Activated CD4-positive, alpha-beta T cell treated with anti-CD3 and anti-CD28 coated beads for 36 hours (primary cell): ENCODE results near the gene CHD6. TPM values are rescaled to one million over a fixed set of nuclear protein-coding genes. Genes with fewer than 3 reads are reported as not detected.

Source experiments
- ATAC-seq: fragments of 200-7000 bp; cut with Tn5 transposase; one replicate; pipeline ENCODE4 v1.10.0; 2021; ENCODE audit warnings: mild to moderate bottlenecking, moderate library complexity
- CTCF ChIA-PET: fragments of 350-600 bp; sonication (Branson Sonifier 250); formaldehyde crosslinking; loops from one replicate; lab custom pipeline; 2021; ENCODE audit warnings: antibody characterized with exemption; lab: Charles Lee
- POLR2A ChIA-PET: fragments of 350-600 bp; sonication (Branson Sonifier 250); formaldehyde crosslinking; loops from one replicate; lab custom pipeline; 2021; ENCODE audit warnings: antibody characterized with exemption, inconsistent platforms; lab: Charles Lee
- DNase-seq: peaks from one replicate; pipeline ENCODE4 v3.0.0-alpha.2; 2020
- H3K27ac Mint-ChIP-seq: one replicate; pipeline ENCODE4 v1.8.0; 2021; ENCODE audit warnings: mixed read lengths
- H3K27me3 Mint-ChIP-seq: one replicate; pipeline ENCODE4 v1.8.0; 2021; ENCODE audit warnings: mixed read lengths
- H3K36me3 Mint-ChIP-seq: one replicate; pipeline ENCODE4 v1.8.0; 2021; ENCODE audit warnings: low read depth, mixed read lengths
- H3K4me1 Mint-ChIP-seq: one replicate; pipeline ENCODE4 v1.8.0; 2021; ENCODE audit warnings: mixed read lengths
- H3K4me3 Mint-ChIP-seq: one replicate; pipeline ENCODE4 v1.8.0; 2021; ENCODE audit warnings: mild to moderate bottlenecking, moderate library complexity, mixed read lengths
- H3K9me3 Mint-ChIP-seq: one replicate; pipeline ENCODE4 v1.8.0; 2021; ENCODE audit warnings: low read depth, mixed read lengths
- intact Hi-C, 2 experiments: fragments of 100-400 bp; cut with DNase I in 1 of 2; cut with micrococcal nuclease in 1 of 2; formaldehyde crosslinking; loops; one replicate each; pipeline versions ENCODE4 v1.14.2 to v1.15.1; 2022 to 2024; cut with DNase I, micrococcal nuclease
- total RNA-seq, 2 experiments: library from RNA; stranded (reverse); gene quantifications; one replicate each; pipeline ENCODE4 v1.2.3, GENCODE V29; 2021

Gene CHD6
- total RNA-seq, 2 experiments from 2014 or later, result 30.2 to 34.0 TPM

DNA sequence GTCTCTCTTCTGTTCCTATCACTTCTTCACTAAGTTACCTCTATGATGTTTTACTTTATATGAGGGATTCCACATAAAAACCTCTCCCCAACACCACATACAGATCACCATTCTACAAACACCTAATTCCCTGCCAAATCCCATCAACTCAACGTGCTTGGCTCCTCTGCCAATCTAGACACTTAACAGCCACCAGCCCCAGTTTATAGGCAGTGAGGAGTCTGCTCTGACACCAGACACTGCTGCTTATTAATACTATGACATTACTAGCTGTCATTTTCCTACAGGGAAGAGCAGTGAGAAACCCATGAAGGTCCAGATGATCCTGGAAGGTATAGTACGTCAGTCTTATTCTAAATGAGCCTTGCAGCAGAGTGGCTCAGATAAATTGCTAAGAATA lies 104.3 kb downstream of the CHD6 start:
- H3K27me3 Mint-ChIP-seq, result no peaks in the 10 kb centered on the region
- DNase-seq, result no peak
- H3K36me3 Mint-ChIP-seq, result peaks cover 24% of the 10 kb centered on the region
- intact Hi-C loops, result no loop called here
- CTCF ChIA-PET, result interaction anchor here (0.7 kb wide), 1 partner anchor 12 kb away, joined by 3 read pairs; no protein-coding TSS in a partner anchor
- peaks cover 21% of the 10 kb centered on the region for H3K4me1 Mint-ChIP-seq
- no peak overlapping the region for H3K27ac Mint-ChIP-seq
- POLR2A ChIA-PET, result no interaction called here
- no peak for ATAC-seq
- H3K4me3 Mint-ChIP-seq, result no peak overlapping the region
- H3K9me3 Mint-ChIP-seq, result no peaks in the 10 kb centered on the region

DNA sequence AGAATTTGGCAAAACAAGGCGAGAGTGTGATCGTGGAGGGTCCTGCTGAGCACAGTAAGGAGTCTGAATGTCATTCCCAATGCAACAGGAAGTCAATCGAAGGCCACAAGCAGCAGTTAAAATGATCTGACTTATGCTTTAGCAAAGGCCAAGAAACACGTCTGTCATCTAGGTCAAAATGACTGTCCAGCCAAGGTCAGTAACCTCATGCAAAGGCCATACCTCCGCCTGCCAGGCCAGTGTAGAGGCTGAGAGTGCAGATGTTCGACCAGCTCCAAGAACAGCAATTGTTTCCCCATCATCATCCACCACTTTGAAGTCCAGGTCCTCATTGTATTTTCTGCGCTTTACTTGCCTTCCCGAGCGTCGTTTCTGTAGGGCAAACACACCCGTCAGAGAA lies 105.6 kb downstream of the CHD6 start:
- H3K9me3 Mint-ChIP-seq, result no peaks in the 10 kb centered on the region
- intact Hi-C loops, result no loop called here
- no peak overlapping the region for H3K27ac Mint-ChIP-seq
- DNase-seq (no peak), ATAC-seq (no peak)
- no peak overlapping the region for H3K4me3 Mint-ChIP-seq
- no peaks in the 10 kb centered on the region for H3K27me3 Mint-ChIP-seq
- H3K4me1 Mint-ChIP-seq, result peaks cover 31% of the 10 kb centered on the region
- ChIA-PET POLR2A (interaction anchor here (0.5 kb wide), 1 partner anchor 99 kb away, joined by 4 read pairs; no protein-coding TSS in a partner anchor), CTCF (no interaction called here)
- peaks cover 28% of the 10 kb centered on the region for H3K36me3 Mint-ChIP-seq

DNA sequence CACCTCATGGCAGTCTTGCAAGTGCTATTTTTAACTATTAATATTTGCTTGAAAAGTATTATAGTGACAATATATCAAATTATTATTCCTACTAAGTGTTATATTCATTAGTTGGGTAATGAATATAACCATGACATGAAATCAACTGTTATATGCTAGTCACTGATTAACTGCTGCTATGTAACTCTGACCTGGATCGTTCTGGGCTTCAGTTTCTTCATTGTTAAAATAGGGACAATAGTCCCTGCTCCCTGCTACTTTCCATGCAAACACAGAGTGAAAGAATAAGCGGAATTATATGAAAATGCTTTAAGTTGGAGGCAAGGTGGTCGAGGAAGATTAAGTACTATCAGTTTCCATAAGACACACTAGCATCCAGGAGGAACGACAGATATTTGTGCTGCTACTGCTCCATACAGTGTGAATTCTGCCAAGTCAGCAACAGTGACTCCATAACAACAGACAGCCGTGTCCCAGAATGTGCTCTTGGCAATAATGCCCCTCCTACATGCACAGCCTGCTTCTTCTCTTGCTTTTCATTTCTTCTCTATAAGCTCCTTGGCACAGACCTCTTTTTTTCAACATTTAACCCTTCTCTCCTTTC lies 107.2 kb downstream of the CHD6 start:
- no peak for DNase-seq
- intact Hi-C loops, result no loop called here
- Mint-ChIP-seq H3K27ac (no peak overlapping the region), H3K4me1 (peaks cover 25% of the 10 kb centered on the region), H3K27me3 (no peaks in the 10 kb centered on the region), H3K4me3 (no peak overlapping the region), H3K9me3 (peaks cover 1% of the 10 kb centered on the region), H3K36me3 (peaks cover 33% of the 10 kb centered on the region)
- no peak for ATAC-seq
- ChIA-PET CTCF (no interaction called here), POLR2A (no interaction called here)

DNA sequence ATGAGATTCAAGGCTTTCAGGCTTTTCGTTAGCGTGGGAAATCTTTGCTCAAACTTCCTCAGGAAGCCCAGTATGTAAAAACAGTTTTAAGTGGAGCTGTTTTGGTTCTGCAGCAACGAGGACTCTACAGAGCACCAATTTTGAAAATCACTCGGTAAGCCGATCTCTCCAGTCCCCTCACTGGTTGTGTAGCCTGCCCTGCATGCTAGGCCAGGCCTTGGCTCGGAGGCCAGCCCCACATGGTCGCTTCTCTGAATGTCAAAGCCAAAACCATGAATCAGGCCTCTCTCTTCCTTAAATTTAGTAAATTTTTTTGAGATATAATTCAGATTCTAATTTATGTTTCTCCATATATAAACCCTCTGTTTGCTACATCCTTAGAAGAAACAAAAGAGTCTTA lies 108.0 kb downstream of the CHD6 start:
- ChIA-PET CTCF (no interaction called here), POLR2A (no interaction called here)
- Mint-ChIP-seq H3K4me3 (no peak overlapping the region), H3K27me3 (no peaks in the 10 kb centered on the region), H3K36me3 (peaks cover 39% of the 10 kb centered on the region), H3K27ac (no peak overlapping the region), H3K4me1 (peaks cover 31% of the 10 kb centered on the region), H3K9me3 (peaks cover 6% of the 10 kb centered on the region)
- DNase-seq, result no peak
- ATAC-seq, result no peak
- intact Hi-C loops, result no loop called here

DNA sequence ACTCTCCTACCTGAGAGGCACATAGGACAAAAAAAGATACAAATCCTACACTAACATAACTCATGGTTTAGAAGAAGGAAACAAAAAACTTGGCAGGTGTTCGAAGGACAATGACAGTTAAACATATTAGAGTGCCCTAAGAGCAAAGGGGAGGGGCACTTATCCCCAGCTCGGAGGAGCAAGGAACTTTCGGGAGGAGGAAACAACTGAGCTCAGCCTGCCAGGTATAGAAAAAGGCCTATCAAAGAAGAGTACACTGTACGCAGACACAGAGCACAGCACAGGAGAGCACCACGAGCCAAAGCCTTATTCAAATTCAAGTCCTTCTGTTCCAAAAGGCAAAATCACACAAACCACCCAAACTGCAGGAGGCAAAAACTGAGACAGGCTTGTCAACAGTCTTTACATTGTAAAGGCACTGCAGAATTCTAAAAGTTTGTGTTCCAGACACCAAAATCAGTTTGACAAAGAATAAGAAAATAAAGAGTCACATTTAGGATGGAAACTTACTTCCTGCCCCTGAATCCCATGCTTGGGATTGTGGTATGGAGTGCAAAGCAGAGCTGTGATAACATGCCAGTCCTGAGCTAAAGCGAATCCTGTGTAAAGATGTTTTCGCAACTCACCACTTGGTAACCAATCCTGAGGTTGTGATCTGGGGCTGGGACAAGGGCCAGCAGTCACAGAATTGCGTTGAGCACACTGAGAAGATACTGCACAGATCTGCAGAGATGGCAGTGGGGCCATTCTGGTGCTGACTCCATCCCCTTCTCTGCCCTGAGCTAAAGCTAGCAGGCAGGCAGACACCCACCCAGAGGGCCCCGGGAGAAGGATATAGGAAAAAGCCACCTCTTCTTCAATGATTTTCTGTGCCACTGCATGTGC lies 108.6 kb downstream of the CHD6 start:
- H3K4me1 Mint-ChIP-seq, result peaks cover 36% of the 10 kb centered on the region
- CTCF ChIA-PET, result no interaction called here
- H3K9me3 Mint-ChIP-seq, result peaks cover 6% of the 10 kb centered on the region
- no peak overlapping the region for H3K27ac Mint-ChIP-seq
- no peaks in the 10 kb centered on the region for H3K27me3 Mint-ChIP-seq
- intact Hi-C loops, result no loop called here
- ATAC-seq (no peak), DNase-seq (no peak)
- H3K4me3 Mint-ChIP-seq, result no peak overlapping the region
- POLR2A ChIA-PET, result no interaction called here
- H3K36me3 Mint-ChIP-seq, result peaks cover 41% of the 10 kb centered on the region

DNA sequence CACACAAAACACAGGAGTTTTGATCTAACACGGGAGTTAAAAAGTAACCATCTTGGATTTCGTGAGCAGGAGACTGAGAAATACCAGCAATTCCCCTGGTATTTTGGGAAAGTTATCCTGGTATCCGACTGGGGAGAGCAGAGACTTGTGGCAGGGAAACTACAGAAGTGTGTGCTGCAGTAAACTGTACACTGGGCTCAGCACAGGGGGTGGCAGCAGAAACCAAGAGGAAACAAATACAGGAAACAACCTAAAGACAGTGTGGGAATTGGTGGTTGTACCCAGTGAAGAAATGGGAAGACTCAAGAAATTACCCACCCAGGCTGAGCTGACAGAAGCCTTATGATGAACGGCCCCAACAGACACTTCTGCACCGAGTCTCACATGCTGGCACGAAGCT lies 109.8 kb downstream of the CHD6 start:
- Mint-ChIP-seq H3K4me1 (peaks cover 36% of the 10 kb centered on the region), H3K4me3 (no peak overlapping the region), H3K27ac (no peak overlapping the region), H3K27me3 (no peaks in the 10 kb centered on the region), H3K36me3 (peaks cover 45% of the 10 kb centered on the region), H3K9me3 (peaks cover 6% of the 10 kb centered on the region)
- POLR2A ChIA-PET, result no interaction called here
- no peak for DNase-seq
- no peak for ATAC-seq
- CTCF ChIA-PET, result no interaction called here
- intact Hi-C loops, result no loop called here

DNA sequence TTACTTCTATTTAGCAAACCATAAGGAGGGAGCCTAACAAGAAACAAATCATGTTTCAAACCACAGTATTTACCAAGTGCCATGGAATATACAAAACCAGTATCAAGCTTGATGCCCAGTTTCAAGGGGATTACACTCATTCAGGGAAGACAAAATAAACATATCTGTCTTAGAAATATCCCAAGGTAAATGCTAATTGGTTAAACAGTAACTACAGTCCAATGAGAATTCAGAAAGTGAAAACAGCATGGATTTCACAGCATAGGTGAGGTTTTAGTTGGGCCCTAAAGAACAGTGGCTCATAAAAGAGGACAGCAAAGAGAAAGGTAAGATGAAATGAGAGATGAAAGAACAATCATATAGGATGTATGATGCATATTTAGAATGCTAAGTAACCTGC lies 110.3 kb downstream of the CHD6 start:
- Mint-ChIP-seq H3K4me3 (no peak overlapping the region), H3K27ac (no peak overlapping the region), H3K4me1 (peaks cover 36% of the 10 kb centered on the region), H3K27me3 (no peaks in the 10 kb centered on the region), H3K36me3 (peaks cover 45% of the 10 kb centered on the region), H3K9me3 (peaks cover 6% of the 10 kb centered on the region)
- DNase-seq (no peak), ATAC-seq (no peak)
- intact Hi-C loops, result no loop called here
- ChIA-PET CTCF (interaction anchor here (0.7 kb wide), 1 partner anchor 768 kb away, joined by 3 read pairs; no protein-coding TSS in a partner anchor), POLR2A (no interaction called here)

DNA sequence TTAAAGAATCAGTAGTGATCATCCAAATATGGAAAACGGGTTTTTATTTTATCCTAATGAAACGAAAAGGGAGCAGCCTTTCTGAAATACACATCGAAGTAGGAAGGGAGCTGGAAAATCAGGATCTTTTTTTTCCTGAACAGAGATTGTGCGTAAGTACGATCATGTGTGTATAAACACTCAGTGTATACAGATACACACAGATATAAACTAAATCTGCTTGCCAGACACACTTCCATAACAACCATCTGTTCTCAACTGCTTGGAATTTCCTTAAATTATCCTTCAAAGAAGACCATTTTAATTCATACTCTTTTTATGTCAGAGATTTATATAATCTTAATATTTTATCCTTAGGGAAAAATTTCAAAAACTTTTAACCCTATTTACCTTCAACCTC lies 110.7 kb downstream of the CHD6 start:
- ATAC-seq, result no peak
- POLR2A ChIA-PET, result no interaction called here
- Mint-ChIP-seq H3K27ac (no peak overlapping the region), H3K27me3 (no peaks in the 10 kb centered on the region), H3K4me1 (peaks cover 36% of the 10 kb centered on the region), H3K36me3 (peaks cover 41% of the 10 kb centered on the region), H3K4me3 (no peak overlapping the region), H3K9me3 (peaks cover 6% of the 10 kb centered on the region)
- CTCF ChIA-PET, result interaction anchor here (0.6 to 0.7 kb wide), 2 partner anchors 27 to 768 kb away, joined by 3 read pairs; no protein-coding TSS in a partner anchor
- DNase-seq, result no peak
- intact Hi-C loops, result no loop called here

DNA sequence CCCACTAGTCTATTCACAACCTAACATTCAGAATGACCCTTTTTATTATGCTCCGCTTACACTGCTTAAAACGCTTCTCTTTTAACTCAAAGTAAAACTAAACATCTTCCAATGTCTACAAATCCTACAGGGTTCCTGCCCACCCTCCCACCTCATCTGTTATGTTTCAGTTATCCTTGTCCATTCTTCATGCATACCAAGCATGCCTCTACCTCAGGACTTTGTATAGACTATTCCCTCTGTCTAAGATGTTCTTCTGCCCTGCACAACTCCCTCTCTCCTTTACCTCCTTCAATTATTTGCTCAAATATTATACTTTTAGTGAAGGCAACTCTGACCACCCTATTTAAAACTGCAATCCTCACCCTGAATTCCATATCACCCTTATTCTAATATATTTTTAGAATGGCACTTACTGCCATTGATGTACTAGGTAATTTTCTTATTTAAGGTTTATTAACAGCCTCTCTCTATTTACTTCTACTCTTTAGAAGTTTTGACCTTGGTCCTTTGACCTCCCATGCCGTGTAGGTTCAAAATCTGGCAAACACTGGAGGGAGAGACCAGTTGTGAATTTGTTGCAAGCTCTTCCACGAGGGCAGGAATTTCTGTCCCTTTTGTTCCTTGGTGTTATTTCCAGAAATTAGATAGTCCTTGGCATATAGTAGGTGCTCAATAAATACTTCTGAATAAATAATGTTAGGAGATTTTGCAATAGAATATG lies 111.8 kb downstream of the CHD6 start:
- ChIA-PET CTCF (no interaction called here), POLR2A (no interaction called here)
- no peaks in the 10 kb centered on the region for H3K27me3 Mint-ChIP-seq
- ATAC-seq (no peak), DNase-seq (no peak)
- peaks cover 32% of the 10 kb centered on the region for H3K36me3 Mint-ChIP-seq
- H3K4me3 Mint-ChIP-seq, result no peak overlapping the region
- H3K27ac Mint-ChIP-seq, result peak overlapping the region; percentile 48
- peaks cover 6% of the 10 kb centered on the region for H3K9me3 Mint-ChIP-seq
- intact Hi-C loops, result no loop called here
- peaks cover 28% of the 10 kb centered on the region for H3K4me1 Mint-ChIP-seq

DNA sequence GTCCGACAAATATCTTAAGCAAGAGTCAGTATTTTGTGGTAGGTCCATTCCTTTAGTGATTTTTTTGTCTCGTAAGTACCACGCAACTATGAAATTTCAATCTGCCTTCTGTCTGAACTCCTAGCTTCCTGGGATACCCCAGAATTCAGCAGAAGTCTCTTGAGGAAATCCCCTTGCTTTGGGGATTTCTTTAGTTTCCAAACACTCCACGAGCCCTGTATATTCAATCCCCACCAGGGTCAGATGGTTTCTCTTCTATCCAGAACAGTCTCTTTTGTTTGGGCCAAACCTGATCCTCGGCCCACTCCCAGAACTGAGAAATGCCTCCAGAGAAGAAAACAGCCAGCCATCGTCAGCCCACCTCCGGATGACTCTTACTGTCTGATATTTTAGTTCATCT lies 113.0 kb downstream of the CHD6 start:
- peaks cover 28% of the 10 kb centered on the region for H3K4me1 Mint-ChIP-seq
- POLR2A ChIA-PET, result no interaction called here
- H3K27me3 Mint-ChIP-seq, result no peaks in the 10 kb centered on the region
- DNase-seq, result no peak
- intact Hi-C loops, result no loop called here
- CTCF ChIA-PET, result interaction anchor here (1.0 kb wide), 1 partner anchor 13 kb away, joined by 3 read pairs; no protein-coding TSS in a partner anchor
- peaks cover 6% of the 10 kb centered on the region for H3K9me3 Mint-ChIP-seq
- no peak for ATAC-seq
- H3K36me3 Mint-ChIP-seq, result peaks cover 27% of the 10 kb centered on the region
- H3K27ac Mint-ChIP-seq, result peak overlapping the region; percentile 15
- H3K4me3 Mint-ChIP-seq, result no peak overlapping the region

DNA sequence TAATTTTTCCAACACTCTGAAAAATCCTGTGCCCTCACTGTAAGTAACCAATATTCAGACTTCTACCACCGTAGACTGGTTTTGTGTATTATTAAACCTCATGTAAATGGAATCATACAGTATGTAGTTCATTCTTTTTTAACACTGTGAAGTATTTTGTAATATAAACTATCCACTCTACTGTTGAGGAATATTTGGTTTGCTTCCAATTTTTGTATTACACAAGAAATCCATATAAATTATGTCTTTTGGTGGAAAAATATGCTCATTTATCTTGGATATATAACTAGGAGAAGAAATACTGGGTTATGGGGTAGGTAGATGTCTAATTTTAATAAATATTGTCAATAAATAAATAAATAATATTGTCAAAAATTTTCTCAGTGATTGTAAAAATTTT lies 116.8 kb downstream of the CHD6 start:
- Mint-ChIP-seq H3K4me3 (no peak overlapping the region), H3K27ac (no peak overlapping the region), H3K9me3 (peaks cover 6% of the 10 kb centered on the region), H3K36me3 (peaks cover 36% of the 10 kb centered on the region), H3K4me1 (peaks cover 15% of the 10 kb centered on the region), H3K27me3 (no peaks in the 10 kb centered on the region)
- ChIA-PET POLR2A (no interaction called here), CTCF (no interaction called here)
- intact Hi-C loops, result no loop called here
- ATAC-seq (no peak), DNase-seq (no peak)
